ENCODE data around the gene AKR1C8.

GRCh38 chr10:5195727-5196374 lies 10.9 kb upstream of the AKR1C8 start:
- no peak for TF ChIP-seq CTCF (IDR thresholded peaks at IDR 0.05)
- TF ChIP-seq POLR2A (IDR thresholded peaks at IDR 0.05), result no peak
